AG09319 (cell line): ENCODE data around the gene PARVG.
A peak's percentile ranks its signal among the peaks of the same experiment; 100 is the strongest.

Source experiments
- DNase-seq: peaks from one replicate; pipeline ENCODE4 v3.0.0-alpha.2; 2010; ENCODE audit warnings: low read depth; ENCODE audit errors: extremely low read depth
- CTCF ChIP-seq: IDR thresholded peaks from 2 replicates; pipeline ENCODE4 v1.5.1; 2011; ENCODE audit warnings: low read depth, mild to moderate bottlenecking, inconsistent platforms, low read length, moderate library complexity

Gene PARVG

DNA sequence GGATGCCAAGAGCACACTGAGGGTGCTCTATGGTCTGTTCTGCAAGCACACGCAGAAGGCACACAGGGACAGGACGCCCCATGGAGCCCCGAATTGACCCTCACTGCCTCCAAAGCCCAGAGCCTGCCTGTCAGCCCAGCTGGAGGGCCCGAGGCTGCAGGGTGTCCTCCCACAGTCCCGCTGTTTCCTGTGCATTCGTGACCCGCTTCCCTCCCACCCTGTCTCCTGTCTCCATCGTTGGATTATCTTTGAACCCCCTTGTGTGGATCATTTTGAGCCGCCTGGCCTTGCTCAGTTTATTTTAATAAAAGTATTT is 25.6 kb downstream of the PARVG start:
- TF ChIP-seq CTCF: no peak

GRCh38 chr22:44206696-44207095 is 26.0 kb downstream of the PARVG start:
- no peak for DNase-seq
- no peak for TF ChIP-seq CTCF

More for the DNA sequence above, 25.6 kb downstream of the PARVG start:
- no peak for DNase-seq

DNA sequence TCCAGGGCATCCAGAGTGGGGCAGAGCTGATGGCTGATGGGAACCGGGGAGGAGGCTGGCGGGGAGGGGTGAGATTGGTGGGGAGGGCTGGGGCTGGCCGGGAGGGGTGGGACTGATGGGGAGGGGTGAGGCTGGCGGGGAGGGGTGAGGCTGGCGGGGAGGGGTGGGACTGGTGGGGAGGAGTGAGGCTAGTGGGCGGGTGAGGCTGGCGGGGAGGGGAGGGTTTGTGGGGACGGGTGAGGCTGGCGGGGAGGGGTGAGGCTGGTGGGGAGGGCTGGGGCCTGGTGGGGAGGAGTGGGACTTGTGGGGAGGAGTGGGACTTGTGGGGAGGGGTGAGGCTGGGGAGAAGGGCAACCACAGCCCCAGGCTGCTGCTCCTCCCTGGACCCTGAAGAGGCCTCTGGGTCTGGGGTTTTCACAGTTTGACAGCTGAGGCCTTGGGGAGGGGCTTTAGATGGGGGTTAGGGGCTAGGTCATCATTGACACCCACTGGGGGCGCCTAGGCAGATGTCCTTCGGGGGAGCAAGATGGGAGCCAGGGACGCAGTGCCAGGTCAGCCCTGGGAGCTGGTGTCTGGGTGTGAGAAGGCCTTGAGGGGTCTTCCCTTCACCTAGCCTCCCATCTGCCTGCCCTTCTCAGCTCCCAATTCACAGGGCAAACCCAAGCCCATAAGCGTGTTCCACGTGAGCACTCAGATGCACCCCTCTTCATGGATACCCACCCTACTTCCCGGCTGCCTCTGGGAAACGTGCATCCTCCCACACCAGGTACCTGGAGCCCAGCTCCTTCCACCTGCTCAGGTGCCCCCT is 26.7 kb downstream of the PARVG start:
- no peak for DNase-seq
- no peak for TF ChIP-seq CTCF

DNA sequence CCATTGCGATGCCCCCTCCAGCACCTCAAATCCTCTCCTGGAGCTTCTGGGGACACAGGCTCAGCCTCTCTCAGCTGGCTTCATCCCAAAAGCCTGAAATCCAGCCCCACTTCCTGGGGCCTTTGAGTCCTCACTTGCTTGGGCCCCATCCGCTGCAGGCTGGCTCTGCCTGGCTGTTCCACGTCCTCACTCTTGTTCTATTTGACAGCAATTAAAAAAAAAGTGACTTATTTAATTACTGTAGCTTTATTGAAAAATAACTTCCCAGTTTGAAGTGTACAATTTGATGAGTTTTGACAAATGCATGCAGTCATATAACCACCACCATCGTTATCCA is 27.2 kb downstream of the PARVG start:
- TF ChIP-seq CTCF: no peak

GRCh38 chr22:44209343-44209742 is 28.6 kb downstream of the PARVG start:
- TF ChIP-seq CTCF: no peak
- DNase-seq: no peak

More for the DNA sequence above, 27.2 kb downstream of the PARVG start:
- no peak for DNase-seq

GRCh38 chr22:44210722-44211121 is 30.0 kb downstream of the PARVG start:
- TF ChIP-seq CTCF: no peak
- DNase-seq: peak; percentile 63

DNA sequence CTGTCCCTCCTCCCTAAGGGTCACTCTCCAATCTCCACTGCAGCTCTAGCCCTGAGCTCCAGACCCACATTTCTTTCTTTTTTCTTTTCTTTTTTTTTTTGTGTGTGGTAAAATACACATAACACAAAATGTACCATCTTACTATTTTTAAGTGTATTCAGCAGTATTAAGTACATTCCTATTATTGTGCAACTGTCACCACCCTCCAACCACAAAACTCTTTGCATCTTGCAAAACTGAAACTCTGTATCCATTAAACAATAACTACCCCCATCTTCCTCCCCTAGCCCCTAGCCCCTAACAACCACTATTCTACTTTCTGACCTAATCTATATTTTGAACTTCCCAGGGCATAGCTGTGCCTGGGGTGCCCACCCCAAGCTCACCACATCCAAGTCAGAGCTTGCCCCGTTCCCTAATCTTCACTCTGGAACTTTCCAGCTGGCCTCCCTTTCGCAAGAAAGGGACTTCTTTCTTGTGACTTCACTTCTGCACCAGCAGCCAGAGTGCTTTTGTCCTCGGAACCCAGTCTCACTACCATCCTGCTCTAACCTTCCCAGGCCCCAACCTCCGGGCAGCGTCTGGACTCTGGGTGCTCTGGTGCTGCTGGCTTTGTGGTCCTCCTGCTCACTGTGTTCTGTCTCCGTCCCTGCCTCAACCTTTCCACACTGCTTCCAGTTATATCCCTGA is 30.7 kb downstream of the PARVG start:
- no peak for TF ChIP-seq CTCF
- no peak for DNase-seq
